Effector memory CD4-positive, alpha-beta T cell (primary cell): ENCODE measurements around the gene NINL.

Source experiments
- DNase-seq, 3 donors: peaks; one replicate each; pipeline ENCODE4 v3.0.0-alpha.2; 2020
- H3K27ac ChIP-seq: 2 replicates; pipeline ENCODE4 v1.7.0; 2013; ENCODE audit warnings: mild to moderate bottlenecking, low read length, moderate library complexity; ENCODE audit not compliant: insufficient read depth, poor library complexity, severe bottlenecking
- H3K27me3 ChIP-seq: replicated peaks from 2 replicates; pipeline ENCODE4 v1.7.0; 2013; ENCODE audit warnings: mild to moderate bottlenecking, low read length; ENCODE audit not compliant: insufficient read depth, control insufficient read depth, poor library complexity, severe bottlenecking
- H3K36me3 ChIP-seq: 2 replicates; pipeline ENCODE4 v1.7.0; 2013; ENCODE audit warnings: mild to moderate bottlenecking, low read length, moderate library complexity; ENCODE audit not compliant: control insufficient read depth, insufficient read depth
- H3K4me1 ChIP-seq: 2 replicates; pipeline ENCODE4 v1.7.0; 2013; ENCODE audit warnings: low read length, mild to moderate bottlenecking; ENCODE audit not compliant: control insufficient read depth, insufficient read depth, poor library complexity, severe bottlenecking
- H3K4me3 ChIP-seq: 2 replicates; pipeline ENCODE4 v1.7.0; 2013; ENCODE audit warnings: low read length, low read depth, mild to moderate bottlenecking; ENCODE audit not compliant: insufficient read depth, poor library complexity, severe bottlenecking
- H3K9me3 ChIP-seq: 2 replicates; pipeline ENCODE4 v1.7.0; 2013; ENCODE audit warnings: mild to moderate bottlenecking, low read length, moderate library complexity; ENCODE audit not compliant: control insufficient read depth

NINL gene

GRCh38 chr20:25547063-25547462, 38.3 kb downstream of the NINL start:
- H3K4me3 ChIP-seq: no peak overlapping the region
- H3K27ac ChIP-seq: no peak overlapping the region
- H3K9me3 ChIP-seq: no peaks in the 10 kb centered on the region
- no peaks in the 10 kb centered on the region for H3K4me1 ChIP-seq
- H3K27me3 ChIP-seq: no peaks in the 10 kb centered on the region
- no peaks in the 10 kb centered on the region for H3K36me3 ChIP-seq
- DNase-seq: no peak

- no peaks in the 10 kb centered on the region for H3K4me1 ChIP-seq
- H3K36me3 ChIP-seq: no peaks in the 10 kb centered on the region
- no peak for DNase-seq
- H3K27ac ChIP-seq: no peak overlapping the region
- H3K9me3 ChIP-seq: no peaks in the 10 kb centered on the region
- H3K4me3 ChIP-seq: no peak overlapping the region
- H3K27me3 ChIP-seq: no peaks in the 10 kb centered on the region
Observed at GRCh38 chr20:25546048-25546447, 39.3 kb downstream of the NINL start.

GRCh38 chr20:25545171-25545570, 40.2 kb downstream of the NINL start:
- Histone ChIP-seq H3K27me3 (no peaks in the 10 kb centered on the region), H3K27ac (no peak overlapping the region), H3K4me1 (no peaks in the 10 kb centered on the region), H3K9me3 (no peaks in the 10 kb centered on the region), H3K4me3 (no peak overlapping the region), H3K36me3 (no peaks in the 10 kb centered on the region)
- no peak for DNase-seq

DNA sequence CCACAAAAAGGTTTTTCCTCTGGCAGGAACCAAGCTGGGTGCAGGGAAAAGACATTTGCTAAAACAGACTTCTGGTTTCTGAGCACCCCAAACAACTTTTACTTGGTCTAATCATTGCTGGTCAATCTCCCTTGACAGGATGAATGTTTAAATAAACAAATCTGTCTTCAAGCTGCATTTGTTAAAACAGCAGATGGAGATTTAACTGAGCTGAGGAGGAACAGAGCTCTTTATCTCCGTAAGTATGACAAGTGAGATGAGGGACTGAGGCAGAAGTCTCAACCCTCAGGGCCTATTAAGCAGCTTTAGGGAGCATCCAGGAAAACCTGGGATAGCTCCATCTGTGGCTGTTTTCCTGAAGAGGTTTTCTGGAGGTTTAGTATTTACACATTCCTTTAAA, 40.6 kb downstream of the NINL start:
- Histone ChIP-seq H3K36me3 (no peaks in the 10 kb centered on the region), H3K4me1 (no peaks in the 10 kb centered on the region), H3K9me3 (no peaks in the 10 kb centered on the region), H3K4me3 (no peak overlapping the region), H3K27me3 (no peaks in the 10 kb centered on the region), H3K27ac (no peak overlapping the region)
- DNase-seq: no peak

GRCh38 chr20:25544311-25544710, 41.0 kb downstream of the NINL start:
- no peak overlapping the region for H3K27ac ChIP-seq
- no peak overlapping the region for H3K4me3 ChIP-seq
- H3K4me1 ChIP-seq: no peaks in the 10 kb centered on the region
- H3K9me3 ChIP-seq: no peaks in the 10 kb centered on the region
- no peaks in the 10 kb centered on the region for H3K27me3 ChIP-seq
- no peak for DNase-seq
- H3K36me3 ChIP-seq: no peaks in the 10 kb centered on the region

DNA sequence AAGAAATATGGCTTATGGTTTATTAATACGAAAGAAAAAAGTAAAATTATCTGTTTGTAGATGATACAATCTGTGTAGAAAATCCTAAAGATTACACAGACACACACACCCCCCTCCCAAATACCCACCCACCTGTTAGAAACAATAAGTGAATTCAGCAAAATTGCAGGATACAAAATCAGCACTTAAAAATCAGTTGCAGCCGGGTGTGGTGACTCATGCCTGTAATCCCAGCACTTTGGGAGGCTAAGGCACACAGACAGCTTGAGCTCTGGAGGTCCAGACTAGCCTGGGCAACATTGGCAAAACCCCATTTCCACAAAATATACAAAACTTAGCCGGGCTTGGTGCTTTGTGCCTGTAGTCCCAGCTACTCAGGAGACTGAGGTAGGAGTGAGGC, 42.3 kb downstream of the NINL start:
- no peak overlapping the region for H3K27ac ChIP-seq

DNA sequence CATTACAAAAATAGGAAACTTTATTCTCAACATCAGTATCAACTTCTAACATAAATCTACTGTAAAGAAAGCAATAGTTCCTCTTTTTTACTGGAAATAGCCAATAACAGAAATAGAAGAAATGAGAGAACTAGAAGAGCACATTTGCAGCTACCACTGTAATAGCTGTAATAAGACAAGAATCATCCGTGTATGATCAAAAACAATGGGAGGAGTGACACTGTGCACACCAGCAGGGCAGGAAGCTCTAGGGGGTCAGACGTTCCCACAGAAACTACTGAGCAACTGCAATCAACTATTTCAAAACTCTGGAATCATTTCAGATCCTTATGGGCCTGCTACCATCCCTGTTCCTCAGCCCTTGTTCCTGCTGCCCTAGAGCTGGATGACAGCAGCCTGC, 43.7 kb downstream of the NINL start:
- no peaks in the 10 kb centered on the region for H3K27me3 ChIP-seq
- DNase-seq: no peak
- no peaks in the 10 kb centered on the region for H3K9me3 ChIP-seq
- H3K4me1 ChIP-seq: no peaks in the 10 kb centered on the region
- H3K4me3 ChIP-seq: no peak overlapping the region
- H3K36me3 ChIP-seq: no peaks in the 10 kb centered on the region
- no peak overlapping the region for H3K27ac ChIP-seq

More for the DNA sequence above, 42.3 kb downstream of the NINL start:
- no peaks in the 10 kb centered on the region for H3K27me3 ChIP-seq
- H3K4me3 ChIP-seq: no peak overlapping the region
- no peaks in the 10 kb centered on the region for H3K4me1 ChIP-seq
- DNase-seq: no peak
- no peaks in the 10 kb centered on the region for H3K9me3 ChIP-seq
- H3K36me3 ChIP-seq: no peaks in the 10 kb centered on the region

DNA sequence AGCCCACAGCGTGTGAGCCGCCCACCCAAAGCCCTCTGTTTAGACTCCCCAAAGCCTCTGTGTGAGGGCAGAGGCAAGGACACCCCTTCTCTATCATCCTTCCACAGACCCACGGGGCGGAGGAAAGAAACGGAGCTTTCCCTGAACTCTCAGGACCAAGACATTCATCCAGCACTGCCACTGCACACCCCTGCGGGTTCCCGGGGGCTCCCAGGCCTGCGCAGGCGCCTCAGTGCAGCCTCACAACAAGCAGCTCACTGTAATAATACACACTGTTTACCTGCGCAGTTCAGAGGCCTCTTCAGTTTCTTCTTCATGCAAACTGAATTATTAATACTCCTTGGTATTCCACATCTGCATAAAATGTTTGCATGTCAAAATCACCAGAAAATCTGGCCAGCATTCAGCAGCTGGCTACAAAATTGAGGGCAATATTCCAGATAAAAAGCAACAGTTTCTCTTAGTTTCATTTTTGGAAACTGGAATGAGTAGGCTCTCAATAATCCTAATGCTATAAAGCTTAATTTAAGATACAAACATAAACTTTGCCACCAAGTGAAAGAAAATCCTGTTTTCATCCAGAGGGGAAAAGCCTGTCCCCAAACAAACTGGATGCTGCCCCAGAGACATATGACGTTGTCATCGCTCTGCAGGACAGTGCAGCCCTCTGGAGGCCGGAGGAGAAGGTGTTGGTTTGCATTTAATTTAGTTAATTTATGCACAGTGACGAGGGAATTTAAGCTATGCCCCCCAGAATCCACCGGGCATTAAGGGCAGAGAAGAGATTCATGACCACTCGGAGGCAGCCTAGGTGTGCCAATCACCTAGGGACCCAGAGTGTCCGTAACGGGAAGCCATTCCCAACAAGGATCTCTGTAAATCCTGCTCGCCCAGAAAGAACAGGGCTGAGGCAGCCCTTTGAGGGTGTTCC, 45.3 kb downstream of the NINL start:
- H3K4me1 ChIP-seq: no peaks in the 10 kb centered on the region
- no peaks in the 10 kb centered on the region for H3K36me3 ChIP-seq
- no peaks in the 10 kb centered on the region for H3K9me3 ChIP-seq
- H3K4me3 ChIP-seq: no peak overlapping the region
- H3K27me3 ChIP-seq: no peaks in the 10 kb centered on the region
- DNase-seq: no peak
- H3K27ac ChIP-seq: no peak overlapping the region

- DNase-seq: no peak
- Histone ChIP-seq H3K27me3 (no peaks in the 10 kb centered on the region), H3K4me3 (no peak overlapping the region), H3K36me3 (no peaks in the 10 kb centered on the region), H3K4me1 (no peaks in the 10 kb centered on the region), H3K9me3 (no peaks in the 10 kb centered on the region), H3K27ac (no peak overlapping the region)
Observed at GRCh38 chr20:25538838-25539665, 46.3 kb downstream of the NINL start.

- Histone ChIP-seq H3K4me3 (no peak overlapping the region), H3K9me3 (no peaks in the 10 kb centered on the region), H3K27ac (no peak overlapping the region), H3K36me3 (no peaks in the 10 kb centered on the region), H3K4me1 (no peaks in the 10 kb centered on the region), H3K27me3 (no peaks in the 10 kb centered on the region)
- DNase-seq: no peak
Observed at GRCh38 chr20:25537890-25538289, 47.4 kb downstream of the NINL start.
